Activated CD8-positive, alpha-beta T cell treated with anti-CD3 and anti-CD28 coated beads for 36 hours (primary cell): Measurements from ENCODE around the gene ADNP2. TPM values are rescaled to one million over a fixed set of nuclear protein-coding genes. Genes with fewer than 3 reads are reported as not detected.
A peak's percentile ranks its signal among the peaks of the same experiment; 100 is the strongest.

Experiments used
- ATAC-seq: fragments of 200-7000 bp; cut with Tn5 transposase; one replicate; pipeline ENCODE4 v1.10.0; 2021; ENCODE audit warnings: mild to moderate bottlenecking, moderate library complexity
- CTCF ChIA-PET: fragments of 350-600 bp; sonication (Branson Sonifier 250); formaldehyde crosslinking; loops from one replicate; lab custom pipeline; 2021; ENCODE audit warnings: antibody characterized with exemption; lab: Charles Lee
- POLR2A ChIA-PET: fragments of 350-600 bp; sonication (Branson Sonifier 250); formaldehyde crosslinking; loops from one replicate; lab custom pipeline; 2021; ENCODE audit warnings: antibody characterized with exemption; lab: Charles Lee
- DNase-seq: peaks from one replicate; pipeline ENCODE4 v3.0.0-alpha.2; 2020
- H3K27ac Mint-ChIP-seq: one replicate; pipeline ENCODE4 v1.8.0; 2021; ENCODE audit warnings: mild to moderate bottlenecking, mixed read lengths
- H3K27me3 Mint-ChIP-seq: one replicate; pipeline ENCODE4 v1.8.0; 2021; ENCODE audit warnings: mixed read lengths
- H3K36me3 Mint-ChIP-seq: one replicate; pipeline ENCODE4 v1.8.0; 2021; ENCODE audit warnings: low read depth, mixed read lengths
- H3K4me1 Mint-ChIP-seq: one replicate; pipeline ENCODE4 v1.8.0; 2021; ENCODE audit warnings: low read depth, mixed read lengths
- H3K4me3 Mint-ChIP-seq: one replicate; pipeline ENCODE4 v1.8.0; 2021; ENCODE audit warnings: mild to moderate bottlenecking, moderate library complexity, mixed read lengths
- H3K9me3 Mint-ChIP-seq: one replicate; pipeline ENCODE4 v1.8.0; 2021; ENCODE audit warnings: mixed read lengths
- CTCF ChIP-seq: fragments of 200-600 bp; IDR thresholded peaks from one replicate; pipeline ENCODE4 v1.8.0; 2022; ENCODE audit warnings: antibody characterized with exemption, mild to moderate bottlenecking
- intact Hi-C: fragments of 100-400 bp; cut with micrococcal nuclease; formaldehyde crosslinking; loops from one replicate; pipeline ENCODE4 v1.10.0; 2022
- total RNA-seq, 2 experiments: library from RNA; stranded (reverse); gene quantifications; one replicate each; pipeline ENCODE4 v1.2.3, GENCODE V29; 2021

ADNP2 gene
- total RNA-seq, 2 experiments from 2014 or later, result 22.1 to 22.5 TPM

DNA sequence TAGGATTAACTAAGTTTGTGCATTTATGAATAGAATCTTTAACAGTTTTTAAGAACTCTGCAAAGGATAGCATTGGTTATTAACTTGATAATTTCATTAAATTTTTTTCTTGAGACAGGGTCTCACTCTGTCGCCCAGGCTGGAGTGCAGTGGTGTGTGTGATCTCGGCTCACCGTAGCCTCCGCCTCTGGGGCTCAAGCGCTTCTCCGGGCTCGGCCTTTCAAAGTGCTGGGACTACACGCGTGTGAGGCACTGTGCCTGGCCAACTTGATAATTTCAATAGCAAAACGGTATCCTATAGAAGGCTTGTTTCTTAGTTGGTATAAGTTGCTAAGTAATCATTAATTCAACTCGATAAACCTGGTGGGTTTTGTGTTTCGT is 38.0 kb downstream of the ADNP2 start:
- H3K36me3 Mint-ChIP-seq, result peaks cover 5% of the 10 kb centered on the region
- peaks cover 14% of the 10 kb centered on the region for H3K4me1 Mint-ChIP-seq
- H3K9me3 Mint-ChIP-seq, result no peaks in the 10 kb centered on the region
- peaks cover 14% of the 10 kb centered on the region for H3K27me3 Mint-ChIP-seq
- H3K4me3 Mint-ChIP-seq, result peak overlapping the region; percentile 75
- ChIA-PET CTCF (interaction anchor here (1.1 to 1.7 kb wide), 3 partner anchors 9 to 12 kb away, joined by 4 to 6 read pairs (median 6); no protein-coding TSS in a partner anchor), POLR2A (interaction anchor here (0.9 kb wide), 1 partner anchor 13 kb away, joined by 3 read pairs; no protein-coding TSS in a partner anchor)
- DNase-seq (no peak), ATAC-seq (peak; percentile 37)
- intact Hi-C loops, result no loop called here
- peak overlapping the region; percentile 71 for H3K27ac Mint-ChIP-seq
- no peak for TF ChIP-seq CTCF

DNA sequence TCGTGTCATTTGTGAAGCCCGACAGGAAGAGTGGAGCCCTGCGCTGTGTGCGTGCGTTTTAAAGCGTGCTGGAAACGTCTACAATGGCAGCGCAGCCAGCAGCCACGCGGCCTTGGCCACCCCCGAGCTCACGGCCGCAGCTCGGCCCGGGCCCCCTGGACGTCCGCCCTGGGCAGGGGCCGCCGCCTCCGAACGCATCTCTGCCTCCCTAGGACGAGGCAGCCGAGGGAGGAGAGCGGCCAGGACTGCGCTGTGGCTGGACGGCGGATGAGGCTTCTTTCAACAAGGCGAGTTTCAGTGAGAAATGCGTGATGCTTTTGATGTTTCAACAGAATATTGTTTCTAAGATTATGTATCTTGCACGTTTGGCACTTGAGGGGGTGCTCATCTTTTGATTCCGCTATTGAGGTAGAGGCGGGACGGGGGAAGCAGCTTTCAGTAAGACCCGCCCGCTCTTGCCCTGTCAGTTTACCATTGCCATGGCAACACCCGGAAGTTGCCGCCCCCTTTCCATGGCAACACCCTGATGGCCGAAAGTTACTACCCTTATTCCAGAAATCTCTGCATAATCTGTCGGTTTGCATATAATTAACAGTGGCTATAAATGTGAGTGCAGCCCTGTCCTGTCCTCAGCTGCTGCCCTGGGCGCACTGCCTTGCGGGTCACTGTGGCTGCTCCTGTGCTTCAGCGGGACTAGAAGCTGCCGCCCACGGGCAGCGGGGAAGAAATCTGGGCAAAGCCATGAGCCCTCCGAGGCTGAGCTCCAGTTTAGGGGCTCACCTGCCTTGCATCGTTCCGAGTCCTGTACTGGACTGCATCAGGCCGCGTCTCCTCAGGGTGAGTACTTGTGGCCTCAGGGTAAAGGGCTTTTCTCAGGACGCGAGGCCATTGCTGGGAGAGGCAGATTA is 38.6 kb downstream of the ADNP2 start:
- Mint-ChIP-seq H3K9me3 (no peaks in the 10 kb centered on the region), H3K27me3 (peaks cover 14% of the 10 kb centered on the region), H3K4me3 (peak overlapping the region; percentile 75), H3K4me1 (peaks cover 14% of the 10 kb centered on the region), H3K36me3 (peaks cover 5% of the 10 kb centered on the region), H3K27ac (peak overlapping the region; percentile 75)
- peak; percentile 92 for DNase-seq
- POLR2A ChIA-PET, result interaction anchor here (0.7 kb wide), 1 partner anchor 114 kb away, joined by 4 read pairs; the partner anchor contains the start of gene RBFA
- intact Hi-C loops, result no loop called here
- no peak for TF ChIP-seq CTCF
- ATAC-seq, result peak; percentile 92
- CTCF ChIA-PET, result interaction anchor here (1.3 kb wide), 1 partner anchor 9 kb away, joined by 4 read pairs; no protein-coding TSS in a partner anchor

- DNase-seq, result no peak
- Mint-ChIP-seq H3K4me1 (peaks cover 14% of the 10 kb centered on the region), H3K27me3 (peaks cover 14% of the 10 kb centered on the region), H3K36me3 (peaks cover 5% of the 10 kb centered on the region), H3K4me3 (peak overlapping the region; percentile 75), H3K27ac (no peak overlapping the region), H3K9me3 (no peaks in the 10 kb centered on the region)
- intact Hi-C loops, result no loop called here
- no peak for ATAC-seq
- ChIA-PET POLR2A (interaction anchor here (0.7 kb wide), 1 partner anchor 114 kb away, joined by 4 read pairs; the partner anchor contains the start of gene RBFA), CTCF (interaction anchor here (1.0 to 1.3 kb wide), 2 partner anchors 8 to 9 kb away, joined by 4 read pairs; no protein-coding TSS in a partner anchor)
- no peak for TF ChIP-seq CTCF
These were observed 39.5 kb downstream of the ADNP2 start for GRCh38 chr18:80148326-80149199.

- DNase-seq (no peak), ATAC-seq (no peak)
- no peak for TF ChIP-seq CTCF
- Mint-ChIP-seq H3K4me1 (peaks cover 17% of the 10 kb centered on the region), H3K27me3 (peaks cover 14% of the 10 kb centered on the region), H3K4me3 (no peak overlapping the region), H3K9me3 (no peaks in the 10 kb centered on the region), H3K36me3 (peaks cover 5% of the 10 kb centered on the region), H3K27ac (no peak overlapping the region)
- CTCF ChIA-PET, result no interaction called here
- intact Hi-C loops, result no loop called here
- POLR2A ChIA-PET, result no interaction called here
These were observed 40.6 kb downstream of the ADNP2 start for GRCh38 chr18:80149667-80150066.
